HepG2 (cell line): ENCODE measurements around the gene MAB21L4. TPM values are rescaled to one million over a fixed set of nuclear protein-coding genes. Genes with fewer than 3 reads are reported as not detected.

Source experiments
- AGO2 ChIP-seq: fragments of 200-400 bp; formaldehyde crosslinking; optimal IDR thresholded peaks from 2 replicates; pipeline ENCODE3; 2017; ENCODE audit warnings: mild to moderate bottlenecking, low read depth, low read length, moderate library complexity
- DNMT3B ChIP-seq: conservative IDR thresholded peaks from 2 replicates; pipeline ENCODE4 v1.6.1; 2016; ENCODE audit warnings: missing biosample characterization, control low read depth
- KDM5B ChIP-seq: sonication (generic); formaldehyde crosslinking; IDR thresholded peaks from 2 replicates; pipeline ENCODE4 v1.4.0; 2020; ENCODE audit warnings: missing genetic modification reagents, mild to moderate bottlenecking, borderline replicate concordance
- KMT2A ChIP-seq: sonication (generic); formaldehyde crosslinking; IDR thresholded peaks from 2 replicates; pipeline ENCODE4 v1.4.0; 2020; ENCODE audit warnings: missing genetic modification reagents
- NR3C1 ChIP-seq: sonication (generic); formaldehyde crosslinking; IDR thresholded peaks from 2 replicates; pipeline ENCODE4 v1.4.0; 2020; ENCODE audit warnings: missing genetic modification reagents
- PCBP1 ChIP-seq: fragments of 200-400 bp; formaldehyde crosslinking; IDR thresholded peaks from 2 replicates; pipeline ENCODE4 v1.6.1; 2017; ENCODE audit warnings: mild to moderate bottlenecking, low read depth, low read length, borderline replicate concordance
- RBM22 ChIP-seq: fragments of 200-400 bp; formaldehyde crosslinking; optimal IDR thresholded peaks from 2 replicates; pipeline ENCODE3; 2017; ENCODE audit warnings: mild to moderate bottlenecking, low read length, moderate library complexity
- SNAI1 ChIP-seq: sonication (generic); formaldehyde crosslinking; IDR thresholded peaks from 2 replicates; pipeline ENCODE4 v1.5.0; 2020; ENCODE audit warnings: mild to moderate bottlenecking, missing genetic modification reagents, borderline replicate concordance
- THAP7 ChIP-seq: sonication (generic); formaldehyde crosslinking; IDR thresholded peaks from 2 replicates; pipeline ENCODE4 v1.8.1; 2023; ENCODE audit warnings: mild to moderate bottlenecking, missing genetic modification reagents
- ZGPAT ChIP-seq: IDR thresholded peaks from 2 replicates; pipeline ENCODE4 v1.6.1; 2016; ENCODE audit warnings: mild to moderate bottlenecking
- ZNF160 ChIP-seq: sonication (generic); formaldehyde crosslinking; IDR thresholded peaks from 2 replicates; pipeline ENCODE4 v1.8.0; 2022; ENCODE audit warnings: mild to moderate bottlenecking, inconsistent platforms, missing genetic modification reagents
- ZNF256 ChIP-seq: sonication (generic); formaldehyde crosslinking; conservative IDR thresholded peaks from 2 replicates; pipeline ENCODE4 v1.4.0; 2020; ENCODE audit warnings: missing genetic modification reagents
- ZNF788 ChIP-seq: sonication (generic); formaldehyde crosslinking; IDR thresholded peaks from 2 replicates; pipeline ENCODE4 v1.5.0; 2020; ENCODE audit warnings: mild to moderate bottlenecking, missing genetic modification reagents, borderline replicate concordance
- polyA plus RNA-seq, 8 experiments: library from polyadenylated mRNA; depleted of rRNA in 3 of 8; stranded (reverse) in 7 of 8; unstranded in 1 of 8; fragments of >200 nt; fragmentation: Illumina TruSeq in 4 of 8; extraction: Trizol in 4 of 8; gene quantifications; 2 replicates each; pipeline versions ENCODE4 v1.2.1 to v1.2.3, GENCODE V29; 2011 to 2016; ENCODE audit warnings: low read depth in 4 of 8, missing spikeins in 1 of 8, mixed read lengths in 1 of 8; ENCODE audit not compliant: insufficient read depth in 1 of 8
- total RNA-seq, 5 experiments: library from RNA; depleted of rRNA; stranded (reverse); fragments of >200 nt; fragmentation: Illumina TruSeq; extraction: Trizol; gene quantifications; 2 replicates each; pipeline ENCODE4 v1.2.3, GENCODE V29; 2016; ENCODE audit warnings: low read depth in 1 of 5
- TF ChIP-seq, protein P1 (sequence below), 2 experiments: sonication (generic) in 1 of 2; formaldehyde crosslinking in 1 of 2; IDR thresholded peaks; 2 replicates each; pipeline versions ENCODE4 v1.4.0 to v1.6.1; 2016 to 2020; ENCODE audit warnings: borderline replicate concordance in 1 of 2, low read depth in 1 of 2, mild to moderate bottlenecking in 1 of 2, missing genetic modification reagents in 1 of 2
- TF ChIP-seq, protein P2 (sequence below): sonication (generic); formaldehyde crosslinking; IDR thresholded peaks from 2 replicates; pipeline ENCODE4; 2020; ENCODE audit warnings: missing genetic modification reagents, mild to moderate bottlenecking, borderline replicate concordance

MAB21L4 gene
- total and polyA plus RNA-seq, 2 of the 13 experiments (the other 11 are each of a cell fraction or from before 2014, with no cell fraction given) = 3.0 to 14.0 TPM

DNA sequence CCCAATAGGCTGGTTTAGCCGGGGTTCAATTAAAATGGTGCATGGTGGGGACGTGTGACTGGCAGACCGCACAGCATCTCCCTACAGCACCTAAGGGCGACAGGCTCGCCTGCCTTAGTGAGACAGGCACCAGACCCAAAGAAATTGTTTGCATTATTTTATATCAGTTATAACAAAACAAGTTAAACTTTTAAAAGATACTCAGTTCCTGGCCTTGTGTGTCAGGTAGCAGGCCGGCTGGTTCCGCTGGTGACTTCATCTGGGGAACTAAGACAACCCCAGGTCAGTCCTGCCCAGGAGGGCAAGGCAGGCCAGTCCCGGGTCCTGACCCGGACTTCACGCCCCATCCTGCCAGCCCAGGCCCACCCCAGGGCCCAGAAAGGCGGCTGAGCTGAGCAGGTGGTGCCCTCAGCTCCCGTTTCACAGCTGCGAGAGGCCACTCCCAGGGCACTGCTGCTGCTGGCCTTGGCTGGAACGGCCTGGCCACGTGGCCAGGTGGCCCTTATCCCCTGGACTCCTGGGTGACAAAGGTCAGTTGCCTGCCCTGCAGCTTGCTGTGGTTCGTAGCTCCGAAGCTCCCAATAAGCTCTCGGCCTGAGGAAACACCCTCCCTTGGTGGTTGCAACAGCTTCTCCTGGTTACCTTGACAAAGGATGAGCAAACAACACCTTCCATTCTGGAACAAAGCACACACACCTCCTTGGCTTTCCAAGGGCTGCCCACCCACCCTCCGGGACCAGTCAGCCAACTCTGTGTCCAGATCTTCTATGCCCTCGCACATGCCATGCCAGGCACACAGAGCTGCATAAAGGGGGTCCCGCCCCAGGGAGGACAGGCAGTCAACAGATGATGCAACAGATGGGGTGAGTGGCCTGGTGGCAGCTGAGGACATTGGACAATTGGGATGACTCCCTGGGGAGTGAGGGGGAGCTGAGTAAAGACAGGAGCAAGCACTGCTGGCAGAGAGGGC, 38.6 kb downstream of the MAB21L4 start (continued):
- peak; percentile 72; the same call in 1 of the 2 replicates for TF ChIP-seq ZNF256 (CRISPR knock-in tag)
- TF ChIP-seq PCBP1 = no peak
- peak; percentile 86; the same call in 1 of the 2 replicates for TF ChIP-seq DNMT3B (CRISPR knock-in tag)
- peak; percentile 100 for TF ChIP-seq KDM5B (CRISPR knock-in tag)
- peak; percentile 89; the same call in 1 of the 2 replicates for TF ChIP-seq ZNF160 (CRISPR knock-in tag)
- TF ChIP-seq SNAI1 = peak; percentile 99
- TF ChIP-seq, protein P1, sequence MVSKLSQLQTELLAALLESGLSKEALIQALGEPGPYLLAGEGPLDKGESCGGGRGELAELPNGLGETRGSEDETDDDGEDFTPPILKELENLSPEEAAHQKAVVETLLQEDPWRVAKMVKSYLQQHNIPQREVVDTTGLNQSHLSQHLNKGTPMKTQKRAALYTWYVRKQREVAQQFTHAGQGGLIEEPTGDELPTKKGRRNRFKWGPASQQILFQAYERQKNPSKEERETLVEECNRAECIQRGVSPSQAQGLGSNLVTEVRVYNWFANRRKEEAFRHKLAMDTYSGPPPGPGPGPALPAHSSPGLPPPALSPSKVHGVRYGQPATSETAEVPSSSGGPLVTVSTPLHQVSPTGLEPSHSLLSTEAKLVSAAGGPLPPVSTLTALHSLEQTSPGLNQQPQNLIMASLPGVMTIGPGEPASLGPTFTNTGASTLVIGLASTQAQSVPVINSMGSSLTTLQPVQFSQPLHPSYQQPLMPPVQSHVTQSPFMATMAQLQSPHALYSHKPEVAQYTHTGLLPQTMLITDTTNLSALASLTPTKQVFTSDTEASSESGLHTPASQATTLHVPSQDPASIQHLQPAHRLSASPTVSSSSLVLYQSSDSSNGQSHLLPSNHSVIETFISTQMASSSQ (IDR thresholded peaks at IDR 0.05; ENCODE audit: low read depth) = 0 out of 2 replicates have a peak, but pooled peaks have one; percentile 36
- TF ChIP-seq, protein P1 (CRISPR knock-in tag; IDR thresholded peaks at IDR 0.05; ENCODE audit: borderline replicate concordance) = peak; percentile 88
- TF ChIP-seq AGO2 = no peak
- TF ChIP-seq RBM22 = no peak
- peak; percentile 96 for TF ChIP-seq ZGPAT (CRISPR knock-in tag)
- peak; percentile 79 for TF ChIP-seq KMT2A (CRISPR knock-in tag)
- peak; percentile 99 for TF ChIP-seq ZNF788 (CRISPR knock-in tag)
- peak; percentile 87 for TF ChIP-seq THAP7 (CRISPR knock-in tag)
- TF ChIP-seq, protein P2, sequence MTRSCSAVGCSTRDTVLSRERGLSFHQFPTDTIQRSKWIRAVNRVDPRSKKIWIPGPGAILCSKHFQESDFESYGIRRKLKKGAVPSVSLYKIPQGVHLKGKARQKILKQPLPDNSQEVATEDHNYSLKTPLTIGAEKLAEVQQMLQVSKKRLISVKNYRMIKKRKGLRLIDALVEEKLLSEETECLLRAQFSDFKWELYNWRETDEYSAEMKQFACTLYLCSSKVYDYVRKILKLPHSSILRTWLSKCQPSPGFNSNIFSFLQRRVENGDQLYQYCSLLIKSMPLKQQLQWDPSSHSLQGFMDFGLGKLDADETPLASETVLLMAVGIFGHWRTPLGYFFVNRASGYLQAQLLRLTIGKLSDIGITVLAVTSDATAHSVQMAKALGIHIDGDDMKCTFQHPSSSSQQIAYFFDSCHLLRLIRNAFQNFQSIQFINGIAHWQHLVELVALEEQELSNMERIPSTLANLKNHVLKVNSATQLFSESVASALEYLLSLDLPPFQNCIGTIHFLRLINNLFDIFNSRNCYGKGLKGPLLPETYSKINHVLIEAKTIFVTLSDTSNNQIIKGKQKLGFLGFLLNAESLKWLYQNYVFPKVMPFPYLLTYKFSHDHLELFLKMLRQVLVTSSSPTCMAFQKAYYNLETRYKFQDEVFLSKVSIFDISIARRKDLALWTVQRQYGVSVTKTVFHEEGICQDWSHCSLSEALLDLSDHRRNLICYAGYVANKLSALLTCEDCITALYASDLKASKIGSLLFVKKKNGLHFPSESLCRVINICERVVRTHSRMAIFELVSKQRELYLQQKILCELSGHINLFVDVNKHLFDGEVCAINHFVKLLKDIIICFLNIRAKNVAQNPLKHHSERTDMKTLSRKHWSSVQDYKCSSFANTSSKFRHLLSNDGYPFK = peak; percentile 85
- no peak for TF ChIP-seq NR3C1
